ENCODE measurements around the gene SLC16A12.

DNA sequence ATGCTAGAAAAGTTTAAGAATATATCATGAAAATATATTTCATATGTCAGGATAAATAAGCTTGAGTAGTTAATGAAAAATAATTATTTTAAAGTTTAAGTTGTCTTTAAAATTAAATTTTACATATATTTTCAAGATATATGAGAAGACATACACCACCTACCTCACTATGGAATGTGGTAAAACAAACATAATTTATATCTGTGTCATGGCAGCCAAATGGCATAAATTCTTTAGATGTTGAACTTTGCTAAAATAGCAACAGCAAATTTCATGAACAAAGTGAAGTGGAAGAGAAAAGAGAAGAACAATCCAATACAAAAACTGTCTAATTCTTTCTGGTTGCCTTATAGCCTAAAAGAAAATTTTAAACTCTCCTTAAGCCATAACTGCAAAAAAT, 39.6 kb upstream of the SLC16A12 start:
- TF ChIP-seq, protein P1, sequence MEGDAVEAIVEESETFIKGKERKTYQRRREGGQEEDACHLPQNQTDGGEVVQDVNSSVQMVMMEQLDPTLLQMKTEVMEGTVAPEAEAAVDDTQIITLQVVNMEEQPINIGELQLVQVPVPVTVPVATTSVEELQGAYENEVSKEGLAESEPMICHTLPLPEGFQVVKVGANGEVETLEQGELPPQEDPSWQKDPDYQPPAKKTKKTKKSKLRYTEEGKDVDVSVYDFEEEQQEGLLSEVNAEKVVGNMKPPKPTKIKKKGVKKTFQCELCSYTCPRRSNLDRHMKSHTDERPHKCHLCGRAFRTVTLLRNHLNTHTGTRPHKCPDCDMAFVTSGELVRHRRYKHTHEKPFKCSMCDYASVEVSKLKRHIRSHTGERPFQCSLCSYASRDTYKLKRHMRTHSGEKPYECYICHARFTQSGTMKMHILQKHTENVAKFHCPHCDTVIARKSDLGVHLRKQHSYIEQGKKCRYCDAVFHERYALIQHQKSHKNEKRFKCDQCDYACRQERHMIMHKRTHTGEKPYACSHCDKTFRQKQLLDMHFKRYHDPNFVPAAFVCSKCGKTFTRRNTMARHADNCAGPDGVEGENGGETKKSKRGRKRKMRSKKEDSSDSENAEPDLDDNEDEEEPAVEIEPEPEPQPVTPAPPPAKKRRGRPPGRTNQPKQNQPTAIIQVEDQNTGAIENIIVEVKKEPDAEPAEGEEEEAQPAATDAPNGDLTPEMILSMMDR (IDR thresholded peaks at IDR 0.05), result no peak
- no peak for TF ChIP-seq POLR2A (IDR thresholded peaks at IDR 0.05)
- TF ChIP-seq POLR2AphosphoS5 (IDR thresholded peaks at IDR 0.05), result no peak
- no peak for TF ChIP-seq EP300 (IDR thresholded peaks at IDR 0.05)
